PC-9 (cell line): ENCODE results near the gene KRTAP9-3. TPM values are rescaled to one million over a fixed set of nuclear protein-coding genes. Genes with fewer than 3 reads are reported as not detected.
"Not testable (repeated sequence)": the region's sequence is repeated elsewhere in the genome, so short reads cannot be mapped to it uniquely, and the experiment has no call there.

ENCODE experiments used
- BruUV-seq: library from RNA; stranded (reverse); fragments of 400-500 nt; replicated peaks from 2 replicates; lab custom pipeline; 2021; lab: Mats Ljungman, UMichigan
- CTCF ChIA-PET: fragments of 300-600 bp; sonication (Branson Sonifier 250); formaldehyde crosslinking; loops from one replicate; lab custom pipeline; 2022; ENCODE audit warnings: antibody characterized with exemption; lab: Charles Lee
- POLR2A ChIA-PET: fragments of 300-600 bp; sonication (Branson Sonifier 250); formaldehyde crosslinking; loops from one replicate; lab custom pipeline; 2022; ENCODE audit warnings: antibody characterized with exemption; ENCODE audit not compliant: unreplicated experiment; lab: Charles Lee
- DNase-seq, 2 experiments: peaks; one replicate each; pipeline versions ENCODE4 v3.0.0 to v3.0.0-alpha.2; 2015 to 2022; ENCODE audit warnings: mixed read lengths in 1 of 2
- H2AFZ ChIP-seq: fragments of 200-600 bp; sonication (generic); 2 replicates; pipeline ENCODE4 v1.8.1; 2017; ENCODE audit warnings: antibody characterized with exemption
- H3F3A ChIP-seq: fragments of 200-600 bp; sonication (generic); 2 replicates; pipeline ENCODE4 v1.8.1; 2017; ENCODE audit warnings: antibody characterized with exemption, mild to moderate bottlenecking, low read depth; ENCODE audit not compliant: insufficient read depth
- H3K27ac ChIP-seq: fragments of 200-600 bp; sonication (generic); 2 replicates; pipeline ENCODE4 v1.6.1; 2016; ENCODE audit warnings: mixed run types
- H3K27me3 ChIP-seq: fragments of 200-600 bp; sonication (generic); 2 replicates; pipeline ENCODE4 v1.6.1; 2016; ENCODE audit warnings: low read depth, mixed run types; ENCODE audit not compliant: insufficient read depth
- H3K36me3 ChIP-seq: fragments of 200-600 bp; sonication (generic); 2 replicates; pipeline ENCODE4 v1.6.1; 2016; ENCODE audit warnings: low read depth, mixed run types
- H3K4me1 ChIP-seq: fragments of 200-600 bp; sonication (generic); replicated peaks from 2 replicates; pipeline ENCODE4 v1.6.1; 2016; ENCODE audit warnings: mixed run types; ENCODE audit not compliant: insufficient read depth
- H3K4me2 ChIP-seq: fragments of 200-600 bp; sonication (generic); 2 replicates; pipeline ENCODE4 v1.6.1; 2017; ENCODE audit warnings: mixed run types
- H3K4me3 ChIP-seq: fragments of 200-600 bp; sonication (generic); 2 replicates; pipeline ENCODE4 v1.6.1; 2016; ENCODE audit warnings: mixed run types
- H3K79me2 ChIP-seq: fragments of 200-600 bp; sonication (generic); 2 replicates; pipeline ENCODE4 v1.6.1; 2017; ENCODE audit warnings: low read depth, mixed run types
- H3K9me2 ChIP-seq: fragments of 200-600 bp; sonication (generic); 2 replicates; pipeline ENCODE4 v1.8.1; 2017; ENCODE audit warnings: mild to moderate bottlenecking; ENCODE audit not compliant: insufficient read depth
- H3K9me3 ChIP-seq: fragments of 200-600 bp; sonication (generic); 2 replicates; pipeline ENCODE4 v1.8.1; 2016; ENCODE audit warnings: low read depth; ENCODE audit not compliant: insufficient read depth
- H4K20me1 ChIP-seq: fragments of 200-600 bp; sonication (generic); 2 replicates; pipeline ENCODE4 v1.8.1; 2017; ENCODE audit not compliant: insufficient read depth
- EZH2 ChIP-seq: fragments of 200-600 bp; sonication (generic); IDR thresholded peaks from 2 replicates; pipeline ENCODE4 v1.8.0; 2017; ENCODE audit warnings: antibody characterized with exemption, low read depth
- intact Hi-C: fragments of 100-400 bp; cut with micrococcal nuclease; formaldehyde crosslinking; loops from one replicate; pipeline ENCODE4 v1.10.0; 2022; ENCODE audit not compliant: unreplicated experiment
- total RNA-seq: library from RNA; stranded (reverse); gene quantifications from 2 replicates; pipeline ENCODE4 v1.2.3, GENCODE V29; 2021
- TF ChIP-seq, protein P1 (sequence below): fragments of 200-600 bp; sonication (generic); conservative IDR thresholded peaks from 2 replicates; pipeline ENCODE4 v1.6.1; 2017; ENCODE audit warnings: mixed run types, antibody characterized with exemption, mild to moderate bottlenecking, moderate library complexity

KRTAP9-3 gene
- total RNA-seq, 1 experiment from 2014 or later, result not detected

DNA sequence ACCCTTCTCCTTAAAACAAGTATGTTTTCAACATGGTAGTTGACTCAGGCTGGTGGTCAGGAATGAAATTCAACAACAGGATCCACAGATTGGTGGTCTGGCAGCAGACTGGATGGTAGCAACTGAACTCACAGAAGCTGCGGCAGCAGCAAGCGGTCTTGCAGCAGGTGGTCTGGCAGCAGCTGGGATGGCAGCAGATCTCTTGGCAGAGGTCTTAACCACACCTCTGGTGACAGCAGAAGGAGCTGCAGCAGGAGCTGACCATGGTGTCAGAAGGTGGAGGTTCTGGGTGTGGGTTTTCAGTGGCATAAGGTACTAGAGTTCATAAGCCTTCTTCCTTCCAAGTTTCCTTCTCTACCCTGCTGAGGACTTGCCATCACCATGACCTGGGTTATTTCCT lies 45.4 kb upstream of the KRTAP9-3 start:
- Histone ChIP-seq H2AFZ (no peak overlapping the region), H3K4me1 (no peaks in the 10 kb centered on the region), H3K79me2 (no peaks in the 10 kb centered on the region), H3K27me3 (no peaks in the 10 kb centered on the region), H3K27ac (no peak overlapping the region), H3K9me3 (no peaks in the 10 kb centered on the region), H3K4me2 (no peak overlapping the region), H4K20me1 (no peaks in the 10 kb centered on the region), H3K4me3 (no peak overlapping the region), H3F3A (0 out of 2 replicates have a peak, but pooled peaks cover 6% of the 10 kb centered on the region), H3K9me2 (no peaks in the 10 kb centered on the region), H3K36me3 (no peaks in the 10 kb centered on the region)
- no peak for TF ChIP-seq EZH2
- TF ChIP-seq, protein P1, sequence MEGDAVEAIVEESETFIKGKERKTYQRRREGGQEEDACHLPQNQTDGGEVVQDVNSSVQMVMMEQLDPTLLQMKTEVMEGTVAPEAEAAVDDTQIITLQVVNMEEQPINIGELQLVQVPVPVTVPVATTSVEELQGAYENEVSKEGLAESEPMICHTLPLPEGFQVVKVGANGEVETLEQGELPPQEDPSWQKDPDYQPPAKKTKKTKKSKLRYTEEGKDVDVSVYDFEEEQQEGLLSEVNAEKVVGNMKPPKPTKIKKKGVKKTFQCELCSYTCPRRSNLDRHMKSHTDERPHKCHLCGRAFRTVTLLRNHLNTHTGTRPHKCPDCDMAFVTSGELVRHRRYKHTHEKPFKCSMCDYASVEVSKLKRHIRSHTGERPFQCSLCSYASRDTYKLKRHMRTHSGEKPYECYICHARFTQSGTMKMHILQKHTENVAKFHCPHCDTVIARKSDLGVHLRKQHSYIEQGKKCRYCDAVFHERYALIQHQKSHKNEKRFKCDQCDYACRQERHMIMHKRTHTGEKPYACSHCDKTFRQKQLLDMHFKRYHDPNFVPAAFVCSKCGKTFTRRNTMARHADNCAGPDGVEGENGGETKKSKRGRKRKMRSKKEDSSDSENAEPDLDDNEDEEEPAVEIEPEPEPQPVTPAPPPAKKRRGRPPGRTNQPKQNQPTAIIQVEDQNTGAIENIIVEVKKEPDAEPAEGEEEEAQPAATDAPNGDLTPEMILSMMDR, result no peak
- POLR2A ChIA-PET, result no interaction called here
- no peak for DNase-seq
- intact Hi-C loops, result no loop called here
- BruUV-seq, result no TSS peak
- CTCF ChIA-PET, result no interaction called here

DNA sequence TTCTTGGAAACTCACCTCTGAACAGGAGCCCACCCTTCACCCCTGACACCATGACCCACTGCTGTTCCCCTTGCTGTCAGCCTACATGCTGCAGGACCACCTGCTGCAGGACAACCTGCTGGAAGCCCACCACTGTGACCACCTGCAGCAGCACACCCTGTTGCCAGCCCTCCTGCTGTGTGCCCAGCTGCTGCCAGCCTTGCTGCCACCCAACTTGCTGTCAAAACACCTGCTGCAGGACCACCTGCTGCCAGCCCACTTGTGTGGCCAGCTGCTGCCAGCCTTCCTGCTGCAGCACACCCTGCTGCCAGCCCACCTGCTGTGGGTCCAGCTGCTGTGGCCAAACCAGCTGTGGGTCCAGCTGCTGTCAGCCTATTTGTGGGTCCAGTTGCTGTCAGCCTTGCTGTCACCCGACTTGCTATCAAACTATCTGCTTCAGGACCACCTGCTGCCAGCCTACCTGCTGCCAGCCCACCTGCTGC lies 42.4 kb upstream of the KRTAP9-3 start, which contains the start of gene KRTAP9-1:
Gene KRTAP9-1 (plus strand): TSS at position 51 of the 482 bp plus-strand sequence. CDS start 0 bp downstream, at position 51.
- CTCF ChIA-PET, result interaction anchor here (0.8 kb wide), 1 partner anchor 22 kb away, joined by 4 read pairs; no protein-coding TSS in a partner anchor
- H3K79me2 ChIP-seq, DNase-seq, H3K27ac ChIP-seq, H4K20me1 ChIP-seq, H3F3A ChIP-seq, H3K4me3 ChIP-seq, H3K4me1 ChIP-seq, H3K9me2 ChIP-seq, POLR2A ChIA-PET, H3K36me3 ChIP-seq, H3K27me3 ChIP-seq, H2AFZ ChIP-seq, intact Hi-C loops, H3K4me2 ChIP-seq, H3K9me3 ChIP-seq, BruUV-seq: not testable (repeated sequence)

DNA sequence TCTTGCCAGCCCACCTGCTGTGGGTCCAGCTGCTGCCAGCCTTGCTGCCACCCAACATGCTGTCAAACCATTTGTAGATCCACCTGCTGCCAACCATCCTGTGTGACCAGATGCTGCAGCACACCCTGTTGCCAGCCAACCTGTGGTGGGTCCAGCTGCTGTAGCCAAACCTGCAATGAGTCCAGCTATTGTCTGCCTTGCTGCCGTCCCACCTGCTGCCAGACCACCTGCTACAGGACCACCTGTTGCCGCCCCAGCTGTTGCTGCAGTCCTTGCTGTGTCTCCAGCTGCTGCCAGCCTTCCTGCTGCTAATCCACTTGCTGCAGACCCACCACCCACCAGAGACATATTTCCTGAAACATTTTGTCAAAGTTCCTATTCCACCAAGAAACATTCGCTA lies 41.9 kb upstream of the KRTAP9-3 start:
- CTCF ChIA-PET, result interaction anchor here (0.6 to 0.8 kb wide), 2 partner anchors 22 to 225 kb away, joined by 4 to 5 read pairs; no protein-coding TSS in a partner anchor
- POLR2A ChIA-PET, result no interaction called here

More for the DNA sequence above, 41.9 kb upstream of the KRTAP9-3 start:
- no peaks in the 10 kb centered on the region for H3K36me3 ChIP-seq
- H3K4me1 ChIP-seq, result no peaks in the 10 kb centered on the region
- no peak overlapping the region for H3K4me2 ChIP-seq
- intact Hi-C loops, result no loop called here
- H3K79me2 ChIP-seq, result no peaks in the 10 kb centered on the region
- H3F3A ChIP-seq, result 0 out of 2 replicates have a peak, but pooled peaks cover 6% of the 10 kb centered on the region
- H3K4me3 ChIP-seq, result no peak overlapping the region
- no peaks in the 10 kb centered on the region for H4K20me1 ChIP-seq
- no peak for DNase-seq
- H3K9me3 ChIP-seq, result peaks cover 4% of the 10 kb centered on the region; the same call in 1 of the 2 replicates
- H3K9me2 ChIP-seq, result no peaks in the 10 kb centered on the region
- no peak overlapping the region for H3K27ac ChIP-seq
- no TSS peak for BruUV-seq
- H2AFZ ChIP-seq, result no peak overlapping the region
- TF ChIP-seq, protein P1, result no peak
- no peak for TF ChIP-seq EZH2
- no peaks in the 10 kb centered on the region for H3K27me3 ChIP-seq
